Esophagus mucosa (tissue), 1 donor: Measurements from ENCODE around the gene ZFP91. TPM values are rescaled to one million over a fixed set of nuclear protein-coding genes. Genes with fewer than 3 reads are reported as not detected.

ENCODE experiments used
- total RNA-seq: library from RNA; stranded (reverse); gene quantifications from one replicate; pipeline ENCODE4 v1.2.4, GENCODE V29; 2023
- donor health status: DM: yes; HTN: yes; CAD: no.

ZFP91 gene
- total RNA-seq, 1 donor from 2014 or later, result 33.8 TPM

Other genes starting within 250 kb of the ZFP91 start
- not detected for gene OR5B17, start 220.0 kb upstream of the ZFP91 start, total RNA-seq
- not detected for gene OR5B3, start 172.2 kb upstream of the ZFP91 start, total RNA-seq
- gene OR5B2, start 150.9 kb upstream of the ZFP91 start, total RNA-seq, result not detected
- not detected for gene OR5B12, start 136.8 kb upstream of the ZFP91 start, total RNA-seq
- not detected for gene OR5B21, start 71.0 kb upstream of the ZFP91 start, total RNA-seq
- 1.7 TPM for gene LPXN, start 3.2 kb upstream of the ZFP91 start, total RNA-seq
- 0.76 TPM for gene CNTF, start 43.6 kb downstream of the ZFP91 start, total RNA-seq
- not detected for gene GLYAT, start 152.9 kb downstream of the ZFP91 start, total RNA-seq